Measurements from ENCODE around the gene CCDC92B. TPM values are rescaled to one million over a fixed set of nuclear protein-coding genes. Genes with fewer than 3 reads are reported as not detected.

The CCDC92B gene
- total and polyA plus RNA-seq, 10 of the 15 experiments (the other 5 are each of a cell fraction or from before 2014, with no cell fraction given): not detected

DNA sequence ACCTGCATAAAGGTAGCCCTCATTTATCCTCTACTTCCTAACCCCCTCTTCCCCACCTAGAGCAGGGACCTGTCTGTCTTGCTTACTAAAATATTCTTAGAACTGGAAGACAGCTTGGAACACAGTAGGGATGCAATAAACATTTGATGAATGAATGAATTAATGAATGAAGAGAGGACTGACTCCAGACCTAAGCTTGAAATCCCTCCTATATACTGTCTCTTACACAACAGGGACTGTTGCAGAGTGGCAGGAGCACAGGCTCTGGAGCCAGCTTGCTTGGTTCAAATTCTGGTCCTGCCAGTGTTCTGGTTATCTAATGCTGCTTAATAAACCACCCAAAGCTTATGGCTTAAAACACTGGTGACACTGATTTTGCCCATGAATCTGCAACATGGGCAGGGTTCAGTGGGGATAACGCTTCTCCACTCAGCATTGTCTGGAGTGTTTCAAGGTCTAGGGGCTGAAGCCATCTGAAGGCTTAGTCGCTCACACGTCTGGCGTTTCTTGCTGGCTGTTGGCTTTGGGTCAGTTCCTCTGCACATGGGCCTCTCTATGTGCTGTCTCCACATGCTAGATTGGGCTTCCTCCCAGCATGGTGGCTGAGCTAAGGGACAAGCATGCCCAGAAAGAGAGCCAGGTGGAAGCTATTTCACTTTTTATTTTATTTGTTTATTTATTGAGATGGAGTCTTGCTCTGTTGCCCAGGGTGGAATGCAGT is 34.0 kb upstream of the CCDC92B start:
- SMC1A ChIA-PET (ENCODE audit: uncharacterized antibody, unreplicated experiment): no interaction called here
- Histone ChIP-seq H3K4me3 (no peak overlapping the region), H3K4me2 (ENCODE audit: control insufficient read depth, insufficient read depth) (no peak overlapping the region), H3K9me3 (replicated peaks; ENCODE audit: control insufficient read depth, insufficient read depth, low read length) (no peaks in the 10 kb centered on the region), H3K4me1 (ENCODE audit: control insufficient read depth, insufficient read depth, low read length) (no peaks in the 10 kb centered on the region), H4K20me1 (ENCODE audit: control insufficient read depth, insufficient read depth) (no peaks in the 10 kb centered on the region), H3K27me3 (replicated peaks in 1 of 2; ENCODE audit: control insufficient read depth in 2 of 2, insufficient read depth in 2 of 2, low read length in 1 of 2) (peaks cover 0 to under 1% of the 10 kb centered on the region in 2 experiments; a peak in 2 of 4 replicates), H3K79me2 (ENCODE audit: control insufficient read depth, insufficient read depth, low read length) (no peaks in the 10 kb centered on the region), H2AFZ (ENCODE audit: control insufficient read depth, low read depth, low read length) (no peak overlapping the region), H3K36me3 (ENCODE audit: control insufficient read depth in 2 of 2, insufficient read depth in 2 of 2, low read length in 1 of 2) (no peaks in the 10 kb centered on the region), H3K27ac (ENCODE audit: control insufficient read depth, insufficient read depth) (no peak overlapping the region), H3K9ac (ENCODE audit: control insufficient read depth, insufficient read depth, low read length) (no peak overlapping the region)
- RAD21 ChIA-PET (ENCODE audit: unreplicated experiment): no interaction called here
- 40% methylated on average over 4 of the region's 4 CpGs for WGBS (ENCODE audit: insufficient coverage, insufficient replicate concordance, low lambda C conversion rate, missing lambda C conversion rate)
- TF ChIP-seq MTA2 (IDR thresholded peaks at IDR 0.05; ENCODE audit: low read depth) (no peak), RCOR1 (conservative IDR thresholded peaks at IDR 0.05; ENCODE audit: low read depth, low read length) (no peak), YBX1 (IDR thresholded peaks at IDR 0.05) (no peak), SUPT20H (IDR thresholded peaks at IDR 0.05; ENCODE audit: borderline replicate concordance, control insufficient read depth, low read depth, low read length) (no peak), CEBPB (IDR thresholded peaks at IDR 0.05; ENCODE audit: borderline replicate concordance in 1 of 2, low read depth in 2 of 2, low read length in 2 of 2) (no peak), CBX5 (IDR thresholded peaks at IDR 0.05; ENCODE audit: low read depth) (no peak), FOS (IDR thresholded peaks at IDR 0.05; ENCODE audit: borderline replicate concordance, extremely low read depth, insufficient read length) (no peak), PAX8 (IDR thresholded peaks at IDR 0.05) (no peak), JUNB (IDR thresholded peaks at IDR 0.05) (no peak)
- TF ChIP-seq, protein P1, sequence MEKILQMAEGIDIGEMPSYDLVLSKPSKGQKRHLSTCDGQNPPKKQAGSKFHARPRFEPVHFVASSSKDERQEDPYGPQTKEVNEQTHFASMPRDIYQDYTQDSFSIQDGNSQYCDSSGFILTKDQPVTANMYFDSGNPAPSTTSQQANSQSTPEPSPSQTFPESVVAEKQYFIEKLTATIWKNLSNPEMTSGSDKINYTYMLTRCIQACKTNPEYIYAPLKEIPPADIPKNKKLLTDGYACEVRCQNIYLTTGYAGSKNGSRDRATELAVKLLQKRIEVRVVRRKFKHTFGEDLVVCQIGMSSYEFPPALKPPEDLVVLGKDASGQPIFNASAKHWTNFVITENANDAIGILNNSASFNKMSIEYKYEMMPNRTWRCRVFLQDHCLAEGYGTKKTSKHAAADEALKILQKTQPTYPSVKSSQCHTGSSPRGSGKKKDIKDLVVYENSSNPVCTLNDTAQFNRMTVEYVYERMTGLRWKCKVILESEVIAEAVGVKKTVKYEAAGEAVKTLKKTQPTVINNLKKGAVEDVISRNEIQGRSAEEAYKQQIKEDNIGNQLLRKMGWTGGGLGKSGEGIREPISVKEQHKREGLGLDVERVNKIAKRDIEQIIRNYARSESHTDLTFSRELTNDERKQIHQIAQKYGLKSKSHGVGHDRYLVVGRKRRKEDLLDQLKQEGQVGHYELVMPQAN (conservative IDR thresholded peaks at IDR 0.05): no peak
- TF ChIP-seq, protein P2, sequence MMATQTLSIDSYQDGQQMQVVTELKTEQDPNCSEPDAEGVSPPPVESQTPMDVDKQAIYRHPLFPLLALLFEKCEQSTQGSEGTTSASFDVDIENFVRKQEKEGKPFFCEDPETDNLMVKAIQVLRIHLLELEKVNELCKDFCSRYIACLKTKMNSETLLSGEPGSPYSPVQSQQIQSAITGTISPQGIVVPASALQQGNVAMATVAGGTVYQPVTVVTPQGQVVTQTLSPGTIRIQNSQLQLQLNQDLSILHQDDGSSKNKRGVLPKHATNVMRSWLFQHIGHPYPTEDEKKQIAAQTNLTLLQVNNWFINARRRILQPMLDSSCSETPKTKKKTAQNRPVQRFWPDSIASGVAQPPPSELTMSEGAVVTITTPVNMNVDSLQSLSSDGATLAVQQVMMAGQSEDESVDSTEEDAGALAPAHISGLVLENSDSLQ (IDR thresholded peaks at IDR 0.05): no peak
- TF ChIP-seq, protein P3, sequence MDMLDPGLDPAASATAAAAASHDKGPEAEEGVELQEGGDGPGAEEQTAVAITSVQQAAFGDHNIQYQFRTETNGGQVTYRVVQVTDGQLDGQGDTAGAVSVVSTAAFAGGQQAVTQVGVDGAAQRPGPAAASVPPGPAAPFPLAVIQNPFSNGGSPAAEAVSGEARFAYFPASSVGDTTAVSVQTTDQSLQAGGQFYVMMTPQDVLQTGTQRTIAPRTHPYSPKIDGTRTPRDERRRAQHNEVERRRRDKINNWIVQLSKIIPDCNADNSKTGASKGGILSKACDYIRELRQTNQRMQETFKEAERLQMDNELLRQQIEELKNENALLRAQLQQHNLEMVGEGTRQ (IDR thresholded peaks at IDR 0.05; ENCODE audit: borderline replicate concordance, low read depth, low read length): no peak
- TF ChIP-seq, protein P4, sequence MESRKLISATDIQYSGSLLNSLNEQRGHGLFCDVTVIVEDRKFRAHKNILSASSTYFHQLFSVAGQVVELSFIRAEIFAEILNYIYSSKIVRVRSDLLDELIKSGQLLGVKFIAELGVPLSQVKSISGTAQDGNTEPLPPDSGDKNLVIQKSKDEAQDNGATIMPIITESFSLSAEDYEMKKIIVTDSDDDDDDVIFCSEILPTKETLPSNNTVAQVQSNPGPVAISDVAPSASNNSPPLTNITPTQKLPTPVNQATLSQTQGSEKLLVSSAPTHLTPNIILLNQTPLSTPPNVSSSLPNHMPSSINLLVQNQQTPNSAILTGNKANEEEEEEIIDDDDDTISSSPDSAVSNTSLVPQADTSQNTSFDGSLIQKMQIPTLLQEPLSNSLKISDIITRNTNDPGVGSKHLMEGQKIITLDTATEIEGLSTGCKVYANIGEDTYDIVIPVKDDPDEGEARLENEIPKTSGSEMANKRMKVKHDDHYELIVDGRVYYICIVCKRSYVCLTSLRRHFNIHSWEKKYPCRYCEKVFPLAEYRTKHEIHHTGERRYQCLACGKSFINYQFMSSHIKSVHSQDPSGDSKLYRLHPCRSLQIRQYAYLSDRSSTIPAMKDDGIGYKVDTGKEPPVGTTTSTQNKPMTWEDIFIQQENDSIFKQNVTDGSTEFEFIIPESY (IDR thresholded peaks at IDR 0.05): no peak
- no peak for DNase-seq (ENCODE audit: low read depth, low spot score)
- BruUV-seq (replicated peaks): no TSS peak
- in situ Hi-C loops (cut with MboI) (no loop called here), intact Hi-C loops (cut with micrococcal nuclease; ENCODE audit: unreplicated experiment) (no loop called here)
- POLR2A ChIA-PET: no interaction called here
- CTCF ChIA-PET: no interaction called here
- no peak for FAIRE-seq
- no peak for ATAC-seq

All from GM12878 (cell line).